GM10248 (cell line): ENCODE measurements around the gene EP400.
"Not testable (repeated sequence)": the region's sequence is repeated elsewhere in the genome, so short reads cannot be mapped to it uniquely, and the experiment has no call there.

Source experiments
- CTCF ChIA-PET: fragments of 300-600 bp; sonication (Branson Sonifier 250); formaldehyde crosslinking; extraction: SDS; loops from one replicate; lab custom pipeline; 2021; ENCODE audit warnings: antibody characterized with exemption; lab: Yijun Ruan, JAX
- POLR2A ChIA-PET: fragments of 350-650 bp; sonication (Branson Sonifier 250); formaldehyde crosslinking; extraction: SDS; loops from one replicate; lab custom pipeline; 2020; ENCODE audit warnings: antibody characterized with exemption; lab: Yijun Ruan, JAX
- DNase-seq: peaks from one replicate; pipeline ENCODE4 v3.0.0; 2012; ENCODE audit errors: extremely low spot score
- TF ChIP-seq, protein P1 (sequence below): IDR thresholded peaks from 2 replicates; pipeline ENCODE4 v1.5.1; 2012; ENCODE audit warnings: mild to moderate bottlenecking, low read depth; ENCODE audit errors: extremely low read depth, missing control alignments, control extremely low read depth

Gene EP400

DNA sequence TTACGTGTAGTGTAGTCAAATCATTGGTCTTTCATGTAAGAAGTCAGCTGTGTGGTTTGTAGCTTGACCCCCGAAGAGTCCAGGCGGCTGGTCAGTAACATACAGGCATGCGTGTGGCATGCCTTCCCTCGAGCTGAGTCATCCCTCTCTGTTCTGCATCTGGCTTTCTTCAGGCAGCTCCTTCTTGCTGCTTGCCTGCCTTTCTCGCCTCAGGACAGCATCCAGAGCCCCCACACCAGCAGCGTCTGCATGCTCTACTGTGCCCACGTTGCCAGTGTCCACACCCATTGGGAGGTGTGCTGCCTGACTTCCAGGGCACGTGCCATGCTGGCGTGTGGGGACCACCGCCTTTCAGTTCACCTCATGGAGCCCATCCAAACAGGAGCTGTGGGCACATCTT is 96.8 kb downstream of the EP400 start:
- TF ChIP-seq, protein P1, sequence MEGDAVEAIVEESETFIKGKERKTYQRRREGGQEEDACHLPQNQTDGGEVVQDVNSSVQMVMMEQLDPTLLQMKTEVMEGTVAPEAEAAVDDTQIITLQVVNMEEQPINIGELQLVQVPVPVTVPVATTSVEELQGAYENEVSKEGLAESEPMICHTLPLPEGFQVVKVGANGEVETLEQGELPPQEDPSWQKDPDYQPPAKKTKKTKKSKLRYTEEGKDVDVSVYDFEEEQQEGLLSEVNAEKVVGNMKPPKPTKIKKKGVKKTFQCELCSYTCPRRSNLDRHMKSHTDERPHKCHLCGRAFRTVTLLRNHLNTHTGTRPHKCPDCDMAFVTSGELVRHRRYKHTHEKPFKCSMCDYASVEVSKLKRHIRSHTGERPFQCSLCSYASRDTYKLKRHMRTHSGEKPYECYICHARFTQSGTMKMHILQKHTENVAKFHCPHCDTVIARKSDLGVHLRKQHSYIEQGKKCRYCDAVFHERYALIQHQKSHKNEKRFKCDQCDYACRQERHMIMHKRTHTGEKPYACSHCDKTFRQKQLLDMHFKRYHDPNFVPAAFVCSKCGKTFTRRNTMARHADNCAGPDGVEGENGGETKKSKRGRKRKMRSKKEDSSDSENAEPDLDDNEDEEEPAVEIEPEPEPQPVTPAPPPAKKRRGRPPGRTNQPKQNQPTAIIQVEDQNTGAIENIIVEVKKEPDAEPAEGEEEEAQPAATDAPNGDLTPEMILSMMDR: no peak
- CTCF ChIA-PET: interaction anchor here (1.1 to 1.6 kb wide), 2 partner anchors 9 to 11 kb away, joined by 3 to 5 read pairs; no protein-coding TSS in a partner anchor
- DNase-seq: no peak
- POLR2A ChIA-PET: no interaction called here

DNA sequence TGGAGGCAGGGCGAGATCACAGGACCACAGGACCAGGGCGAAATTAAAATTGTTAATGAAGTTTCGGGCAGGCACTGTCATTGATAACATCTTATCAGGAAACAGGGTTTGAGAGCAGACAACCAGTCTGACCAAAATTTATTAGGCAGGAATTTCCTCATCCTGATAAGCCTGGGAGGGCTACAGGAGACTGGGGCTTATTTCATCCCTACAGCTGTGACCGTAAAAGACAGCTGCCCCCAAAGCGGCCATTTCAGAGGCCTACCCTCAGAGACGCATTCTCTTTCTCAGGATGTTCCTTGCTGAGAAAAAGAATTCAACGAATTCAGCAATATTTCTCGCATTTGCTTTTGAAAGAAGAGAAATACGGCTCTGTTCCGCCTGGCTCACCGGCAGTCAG is 97.9 kb downstream of the EP400 start:
- DNase-seq, POLR2A ChIA-PET: not testable (repeated sequence)
- CTCF ChIA-PET: interaction anchor here (1.1 to 1.6 kb wide), 2 partner anchors 10 to 12 kb away, joined by 3 to 5 read pairs; no protein-coding TSS in a partner anchor

DNA sequence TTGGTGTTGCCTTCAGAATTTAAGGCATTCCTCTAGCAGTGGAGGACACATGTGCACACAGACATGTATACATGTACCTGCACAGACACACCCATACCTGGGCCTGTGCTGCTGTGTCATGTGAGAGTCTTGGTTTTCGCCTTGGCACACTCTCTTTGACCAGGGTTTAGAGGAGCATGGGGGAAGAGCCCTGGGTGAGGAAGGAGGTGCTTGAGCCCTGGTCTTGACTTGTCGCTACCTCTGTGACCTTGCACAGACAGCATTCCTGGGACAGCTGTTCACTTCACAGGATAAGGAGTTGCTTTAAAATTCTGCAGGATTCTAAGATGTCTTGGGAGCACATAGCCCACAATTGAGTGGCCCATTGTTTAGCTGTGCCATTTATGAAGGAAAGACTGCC is 99.7 kb downstream of the EP400 start:
- POLR2A ChIA-PET: no interaction called here
- TF ChIP-seq, protein P1: no peak
- DNase-seq: no peak
- CTCF ChIA-PET: no interaction called here

DNA sequence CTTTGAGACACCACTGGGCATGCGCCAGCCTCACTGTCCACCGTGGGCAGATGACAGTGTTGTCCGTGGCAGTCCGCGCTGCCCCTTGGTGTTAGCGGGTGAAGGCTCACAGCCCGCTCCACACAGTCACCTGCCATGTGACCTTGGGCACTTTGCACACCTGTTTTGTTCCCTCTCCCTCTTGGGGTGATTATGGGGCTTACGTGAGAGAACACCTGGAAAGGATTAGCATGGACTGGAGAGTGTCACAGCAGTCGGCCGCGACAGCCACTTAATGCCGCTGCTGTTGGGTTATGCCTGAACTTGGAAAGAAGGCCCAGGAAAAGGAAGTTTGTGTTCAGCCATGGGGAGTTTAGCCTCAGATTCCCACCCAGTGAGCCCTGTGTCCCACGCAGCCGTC is 100.1 kb downstream of the EP400 start:
- CTCF ChIA-PET: interaction anchor here (1.2 kb wide), 1 partner anchor 16 kb away, joined by 4 read pairs; no protein-coding TSS in a partner anchor
- POLR2A ChIA-PET: no interaction called here
- no peak for DNase-seq

DNA sequence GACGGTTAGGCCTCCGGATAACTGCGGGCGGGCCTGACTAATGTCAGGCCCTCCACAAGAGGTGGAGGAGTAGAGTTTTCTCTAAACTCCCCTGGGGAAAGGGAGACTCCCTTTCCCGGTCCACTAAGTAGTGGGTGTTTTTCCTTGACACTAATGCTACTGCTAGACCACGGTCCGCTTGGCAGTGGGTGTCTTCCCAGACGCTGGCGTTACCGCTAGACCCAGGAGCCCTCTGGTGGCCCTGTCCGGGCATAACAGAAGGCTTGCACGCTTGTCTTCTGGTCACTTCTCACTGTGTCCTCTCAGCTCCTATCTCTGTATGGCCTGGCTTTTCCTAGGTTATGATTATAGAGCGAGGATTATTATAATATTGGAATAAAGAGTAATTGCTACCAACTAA is 102.0 kb downstream of the EP400 start:
- CTCF ChIA-PET, POLR2A ChIA-PET, DNase-seq: not testable (repeated sequence)
- TF ChIP-seq, protein P1: peak; percentile 18

More for the DNA sequence above, 100.1 kb downstream of the EP400 start:
- TF ChIP-seq, protein P1: no peak

DNA sequence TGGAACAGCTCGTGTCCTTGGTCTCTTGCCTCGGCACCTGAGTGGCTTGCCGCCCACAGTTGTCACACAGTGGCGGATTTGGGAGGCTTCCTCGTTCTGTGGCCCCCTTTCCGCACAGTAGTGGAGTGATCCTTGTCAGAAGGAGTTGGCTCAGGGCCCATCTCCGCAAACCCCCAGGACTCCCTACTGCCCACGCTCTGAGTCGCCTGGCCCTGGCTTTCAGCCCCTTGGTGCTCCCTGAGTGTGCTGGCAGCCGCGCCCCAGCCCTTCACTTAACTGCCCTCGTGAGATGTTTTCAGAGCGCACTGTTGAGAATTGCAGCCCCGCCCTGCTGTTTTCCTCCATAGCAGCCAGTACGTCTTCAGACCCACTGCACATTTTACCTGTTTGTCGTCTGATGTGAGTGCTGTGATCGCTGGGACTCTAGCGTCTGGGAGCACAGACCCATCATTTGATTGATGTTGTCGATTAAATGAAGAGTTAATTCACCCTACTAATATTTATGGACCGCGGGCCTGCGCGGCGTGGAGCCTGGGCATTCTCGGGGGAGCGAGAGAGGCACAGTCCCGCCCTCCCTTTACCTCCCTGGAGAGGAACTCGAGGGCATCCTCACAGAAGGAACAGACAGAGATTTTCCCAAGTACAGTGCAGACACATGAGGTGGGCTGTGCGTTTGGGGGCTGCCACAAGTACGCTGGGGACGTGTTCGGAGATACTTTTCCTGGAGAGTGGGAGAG is 102.6 kb downstream of the EP400 start:
- no peak for DNase-seq
- ChIA-PET CTCF (no interaction called here), POLR2A (no interaction called here)
- TF ChIP-seq, protein P1: no peak
